HG03135 (cell line): ENCODE data around the gene ADAMTS16.
"Not testable (repeated sequence)": the region's sequence is repeated elsewhere in the genome, so short reads cannot be mapped to it uniquely, and the experiment has no call there.

Source experiments
- ATAC-seq: cut with Tn5 transposase; IDR thresholded peaks from one replicate; pipeline ENCODE4 v1.9.1; 2021; ENCODE audit warnings: mild to moderate bottlenecking, moderate library complexity; ENCODE audit not compliant: unreplicated experiment

ADAMTS16 gene, protein sequence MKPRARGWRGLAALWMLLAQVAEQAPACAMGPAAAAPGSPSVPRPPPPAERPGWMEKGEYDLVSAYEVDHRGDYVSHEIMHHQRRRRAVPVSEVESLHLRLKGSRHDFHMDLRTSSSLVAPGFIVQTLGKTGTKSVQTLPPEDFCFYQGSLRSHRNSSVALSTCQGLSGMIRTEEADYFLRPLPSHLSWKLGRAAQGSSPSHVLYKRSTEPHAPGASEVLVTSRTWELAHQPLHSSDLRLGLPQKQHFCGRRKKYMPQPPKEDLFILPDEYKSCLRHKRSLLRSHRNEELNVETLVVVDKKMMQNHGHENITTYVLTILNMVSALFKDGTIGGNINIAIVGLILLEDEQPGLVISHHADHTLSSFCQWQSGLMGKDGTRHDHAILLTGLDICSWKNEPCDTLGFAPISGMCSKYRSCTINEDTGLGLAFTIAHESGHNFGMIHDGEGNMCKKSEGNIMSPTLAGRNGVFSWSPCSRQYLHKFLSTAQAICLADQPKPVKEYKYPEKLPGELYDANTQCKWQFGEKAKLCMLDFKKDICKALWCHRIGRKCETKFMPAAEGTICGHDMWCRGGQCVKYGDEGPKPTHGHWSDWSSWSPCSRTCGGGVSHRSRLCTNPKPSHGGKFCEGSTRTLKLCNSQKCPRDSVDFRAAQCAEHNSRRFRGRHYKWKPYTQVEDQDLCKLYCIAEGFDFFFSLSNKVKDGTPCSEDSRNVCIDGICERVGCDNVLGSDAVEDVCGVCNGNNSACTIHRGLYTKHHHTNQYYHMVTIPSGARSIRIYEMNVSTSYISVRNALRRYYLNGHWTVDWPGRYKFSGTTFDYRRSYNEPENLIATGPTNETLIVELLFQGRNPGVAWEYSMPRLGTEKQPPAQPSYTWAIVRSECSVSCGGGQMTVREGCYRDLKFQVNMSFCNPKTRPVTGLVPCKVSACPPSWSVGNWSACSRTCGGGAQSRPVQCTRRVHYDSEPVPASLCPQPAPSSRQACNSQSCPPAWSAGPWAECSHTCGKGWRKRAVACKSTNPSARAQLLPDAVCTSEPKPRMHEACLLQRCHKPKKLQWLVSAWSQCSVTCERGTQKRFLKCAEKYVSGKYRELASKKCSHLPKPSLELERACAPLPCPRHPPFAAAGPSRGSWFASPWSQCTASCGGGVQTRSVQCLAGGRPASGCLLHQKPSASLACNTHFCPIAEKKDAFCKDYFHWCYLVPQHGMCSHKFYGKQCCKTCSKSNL

DNA sequence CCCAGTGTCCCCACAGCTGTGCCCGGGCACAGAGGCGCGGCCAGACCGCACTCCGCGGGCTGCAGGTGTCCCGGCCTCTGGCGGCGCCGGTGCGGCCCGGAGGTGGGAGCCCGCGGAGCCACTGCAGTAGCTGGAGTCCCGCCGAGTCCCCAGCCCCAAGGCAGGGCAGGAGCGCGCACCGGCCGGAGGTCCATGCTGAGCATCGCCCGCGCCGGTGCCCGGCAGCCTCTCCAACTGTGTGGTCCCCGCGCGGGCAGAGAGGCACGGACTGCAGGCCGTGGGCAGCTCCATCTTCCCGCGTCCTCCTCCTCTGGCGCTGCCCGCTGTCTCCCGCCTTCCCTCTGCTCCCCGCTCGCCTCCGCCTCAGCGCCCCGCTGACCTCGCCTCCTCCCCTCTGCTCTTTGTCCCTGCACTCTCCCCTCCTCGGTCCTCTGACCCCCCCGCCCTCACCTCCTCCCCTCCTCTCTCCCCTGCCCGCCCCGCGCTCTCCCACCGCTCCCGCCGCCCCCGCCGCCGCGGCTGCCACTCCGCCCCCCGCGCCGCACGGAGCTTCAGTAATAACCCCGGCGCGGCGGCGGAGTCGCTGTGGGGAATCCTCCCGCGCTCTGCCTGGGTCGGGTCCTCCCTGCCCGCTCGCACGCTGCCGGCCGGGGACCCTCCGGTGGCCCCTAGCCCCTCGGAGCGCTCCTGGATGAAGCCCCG, at the start of gene ADAMTS16:
Gene ADAMTS16 (plus strand): TSS at position 554 of the 702 bp plus-strand sequence. CDS start 138 bp downstream, at position 692.
- ATAC-seq = no peak

DNA sequence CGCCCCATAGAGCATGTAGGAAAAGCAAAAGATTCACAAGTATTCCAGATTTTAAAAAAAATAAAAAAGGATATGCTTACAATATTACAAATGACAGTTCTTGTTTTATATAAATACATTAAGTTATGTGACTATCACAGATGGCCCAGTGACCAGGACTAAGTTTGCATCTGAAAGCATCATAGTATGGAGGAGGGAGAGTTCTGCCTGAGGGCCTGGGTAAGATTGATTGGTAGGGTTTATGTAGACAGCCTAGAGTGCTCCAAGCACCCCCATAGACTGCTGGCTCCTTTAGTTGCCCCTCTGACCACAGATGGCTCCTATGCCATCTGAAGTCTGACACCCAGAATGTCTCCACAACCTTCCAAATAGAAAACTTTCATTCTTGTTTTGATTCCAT, 48.0 kb upstream of the ADAMTS16 start:
- no peak for ATAC-seq

DNA sequence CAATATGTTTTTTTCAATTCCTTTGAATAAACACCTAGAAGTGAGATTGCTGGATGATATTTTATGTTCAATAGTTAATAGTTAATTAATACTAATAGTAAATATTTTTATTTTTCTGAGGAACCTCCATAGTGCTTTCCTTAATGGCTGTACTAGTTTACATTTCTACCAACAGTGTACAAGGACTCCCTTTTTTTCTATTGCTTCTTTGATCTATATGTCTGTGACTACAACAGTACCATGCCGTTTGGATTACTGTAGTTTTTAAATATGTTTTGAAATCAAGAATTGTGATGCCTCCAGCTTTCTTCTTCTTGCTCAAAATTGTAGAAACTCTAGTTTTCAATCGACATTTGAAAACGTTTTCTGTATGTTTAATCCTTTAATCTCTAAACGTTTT, 39.5 kb upstream of the ADAMTS16 start:
- ATAC-seq = no peak

DNA sequence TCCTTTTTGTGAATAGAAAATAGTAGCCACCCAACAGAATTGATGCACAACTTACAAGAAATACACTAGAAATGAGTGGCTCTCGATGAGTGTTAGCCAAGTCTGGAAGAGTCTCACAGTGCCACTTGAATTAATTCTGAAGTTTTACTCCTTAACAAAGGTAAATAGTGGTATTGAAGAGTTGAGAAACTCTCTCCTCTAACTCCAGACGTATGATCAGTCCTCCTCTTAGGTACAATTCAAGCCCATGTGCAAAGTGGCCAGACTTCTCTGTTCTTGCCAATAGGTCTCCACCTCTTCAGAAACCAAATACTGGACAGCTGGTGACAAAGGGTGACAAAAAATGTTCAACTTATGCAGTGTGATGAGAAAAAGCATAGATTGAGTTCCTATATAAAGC, 38.5 kb upstream of the ADAMTS16 start:
- ATAC-seq = no peak

DNA sequence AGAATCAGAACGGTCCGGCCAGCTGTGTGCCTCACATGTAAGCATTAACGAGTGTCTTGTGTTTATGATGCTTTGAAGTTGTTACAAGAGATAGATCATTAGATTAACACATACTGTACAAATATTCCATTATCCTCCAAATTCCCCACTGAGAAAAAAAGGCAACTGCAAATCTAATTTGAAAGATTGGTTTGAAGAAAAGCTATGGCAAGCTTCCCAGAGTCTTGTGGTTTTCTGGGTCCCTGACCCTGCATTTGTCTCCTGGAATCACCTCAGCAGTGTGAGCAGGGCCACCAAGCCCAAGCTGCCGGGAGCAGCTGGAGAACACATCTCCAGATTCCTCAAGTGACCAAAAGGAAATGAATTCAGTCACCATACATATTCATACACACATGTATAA, 36.9 kb upstream of the ADAMTS16 start:
- ATAC-seq = no peak

DNA sequence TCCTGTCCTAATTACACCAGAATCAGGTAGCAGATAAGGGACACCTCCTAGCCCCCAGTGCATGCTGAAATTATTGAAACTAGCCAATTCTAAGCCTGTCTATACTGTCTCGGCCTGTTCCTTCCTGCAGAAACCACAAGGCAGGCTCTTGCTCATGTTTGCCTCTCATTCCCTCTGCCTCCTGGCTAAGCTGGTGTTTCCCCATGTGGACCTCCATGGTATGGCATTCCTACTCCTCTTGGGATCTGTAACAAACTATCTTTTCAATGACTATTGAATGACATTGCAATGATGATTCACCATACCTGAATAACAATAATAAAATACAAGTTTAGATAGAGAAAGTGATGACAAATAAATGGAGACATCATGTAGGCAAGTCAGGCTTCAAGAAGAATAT, 35.6 kb upstream of the ADAMTS16 start:
- ATAC-seq = no peak

DNA sequence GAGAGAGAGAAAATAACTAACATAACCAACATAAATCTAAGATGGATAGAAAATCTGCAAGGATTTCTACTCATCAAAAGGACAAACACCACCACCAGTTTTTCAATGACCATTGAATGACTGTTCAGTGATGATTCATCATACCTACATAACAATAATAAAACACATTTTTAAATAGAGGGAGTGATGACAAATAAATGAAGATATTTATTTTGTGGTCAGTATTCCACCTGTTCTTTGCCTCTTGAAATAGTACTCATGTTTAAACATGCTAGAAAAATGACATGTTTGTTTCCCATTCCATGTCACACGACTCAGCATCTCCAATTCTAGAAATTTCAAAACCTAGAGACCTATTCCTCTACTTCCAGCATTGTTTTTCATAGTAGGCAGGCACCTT, 34.6 kb upstream of the ADAMTS16 start:
- ATAC-seq = no peak

DNA sequence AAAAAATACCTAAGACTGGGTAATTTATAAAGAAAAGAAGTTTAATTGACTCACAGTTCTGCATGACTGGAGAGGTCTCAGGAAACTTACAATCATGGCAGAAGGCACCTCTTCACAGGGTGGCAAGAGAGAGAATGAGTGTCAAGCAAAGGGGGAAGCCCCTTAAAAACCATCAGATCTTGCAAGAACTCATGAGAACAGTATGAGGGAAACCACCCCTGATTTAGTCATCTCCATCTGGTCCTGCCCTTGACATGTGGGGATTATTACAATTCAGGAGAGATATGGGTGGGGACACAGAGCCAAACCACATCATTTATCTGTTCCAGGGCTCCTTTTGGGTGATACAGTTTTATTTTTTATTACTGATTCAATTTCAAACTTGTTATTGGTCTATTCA, 23.2 kb upstream of the ADAMTS16 start:
- no peak for ATAC-seq

DNA sequence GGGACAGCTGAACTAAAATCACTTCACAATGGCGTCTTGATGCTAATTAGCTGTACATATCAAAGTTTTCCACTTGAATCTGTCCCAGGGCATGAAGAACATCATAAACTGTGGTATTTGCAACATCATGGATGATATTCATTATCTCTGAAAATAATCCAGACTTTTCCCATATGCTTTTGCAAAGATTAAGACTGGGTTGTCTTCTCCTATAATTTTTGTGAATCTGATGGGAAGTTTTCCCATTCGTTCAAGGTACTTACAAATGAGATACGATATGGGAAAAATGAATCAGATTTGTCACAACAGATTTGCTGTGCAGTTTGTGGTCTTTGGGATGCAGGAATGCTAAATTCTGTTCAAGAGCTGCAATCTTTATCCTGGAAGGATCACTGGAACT, 17.4 kb upstream of the ADAMTS16 start:
- no peak for ATAC-seq

DNA sequence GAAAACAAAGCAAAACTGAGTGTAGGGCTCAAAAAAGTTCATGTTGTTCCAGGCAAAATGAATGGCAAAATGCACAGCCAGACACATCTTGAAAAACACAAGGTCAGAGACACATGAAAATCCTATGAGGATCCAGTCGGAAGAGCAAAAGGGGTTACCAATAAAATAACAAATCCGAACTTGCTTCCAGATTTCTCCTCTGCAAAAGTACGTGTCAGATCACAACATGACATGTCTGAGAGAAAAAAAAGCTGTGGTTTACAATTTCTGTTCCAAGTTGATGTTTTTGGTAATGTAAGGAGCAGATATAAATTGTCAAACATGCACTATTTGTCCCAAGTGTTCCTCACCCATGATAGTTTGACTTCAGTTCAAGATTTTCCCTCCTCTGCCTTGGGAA, 15.9 kb upstream of the ADAMTS16 start:
- no peak for ATAC-seq

DNA sequence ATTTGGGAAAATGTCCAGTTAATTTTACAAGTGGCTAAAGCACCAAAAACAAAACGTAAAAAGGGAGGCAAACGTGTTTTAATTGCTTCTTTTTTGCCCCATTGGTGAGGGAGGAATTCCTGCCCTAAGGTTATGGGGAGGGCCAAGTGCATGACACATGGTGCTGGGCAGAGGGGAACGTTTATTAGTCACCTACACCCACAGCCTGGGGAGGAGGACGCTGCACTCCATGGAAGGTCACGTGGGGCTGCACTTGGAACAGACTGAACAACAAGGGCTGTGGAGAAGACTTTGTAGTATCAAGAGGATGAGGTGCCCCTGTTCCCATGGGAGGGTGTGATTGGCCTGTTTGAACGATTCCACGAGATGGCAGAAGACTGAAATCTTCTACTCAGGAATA, 13.7 kb upstream of the ADAMTS16 start:
- no peak for ATAC-seq

DNA sequence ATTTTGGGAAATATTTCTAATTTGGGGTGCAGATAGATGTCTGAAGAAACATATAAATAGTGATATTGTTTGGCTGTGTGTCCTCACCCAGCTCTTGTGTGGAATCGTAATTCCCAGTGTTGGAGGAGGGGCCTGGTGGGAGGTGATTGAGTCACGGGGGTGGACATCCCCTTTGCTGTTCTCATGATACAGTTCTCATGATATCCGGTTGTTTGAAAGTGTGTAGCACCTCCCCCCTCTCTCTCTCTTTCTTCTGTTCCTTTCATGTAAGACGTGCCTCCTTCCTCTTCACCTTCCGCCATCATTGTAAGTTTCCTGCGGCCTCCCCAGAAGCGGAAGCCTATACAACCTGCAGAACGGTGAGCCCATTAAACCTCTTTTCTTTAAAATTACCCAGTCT, 11.4 kb upstream of the ADAMTS16 start:
- ATAC-seq = no peak

DNA sequence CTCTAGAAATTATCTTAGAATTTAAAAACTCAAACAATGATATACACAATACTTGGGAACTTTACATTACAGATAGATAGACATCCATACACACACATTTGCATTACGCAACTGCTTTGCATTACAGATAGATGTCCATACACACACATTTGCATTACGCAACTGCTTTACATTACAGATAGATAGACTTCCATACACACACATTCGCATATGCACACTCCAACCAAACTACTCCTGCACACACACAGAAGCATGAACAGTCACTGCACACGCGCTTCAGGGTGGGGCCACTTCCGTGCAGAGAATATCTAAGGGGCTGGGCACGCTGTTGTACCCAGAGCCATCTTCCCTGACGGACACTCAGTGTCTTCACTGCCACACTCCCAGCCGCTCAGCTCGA, 7.9 kb upstream of the ADAMTS16 start:
- ATAC-seq = no peak

DNA sequence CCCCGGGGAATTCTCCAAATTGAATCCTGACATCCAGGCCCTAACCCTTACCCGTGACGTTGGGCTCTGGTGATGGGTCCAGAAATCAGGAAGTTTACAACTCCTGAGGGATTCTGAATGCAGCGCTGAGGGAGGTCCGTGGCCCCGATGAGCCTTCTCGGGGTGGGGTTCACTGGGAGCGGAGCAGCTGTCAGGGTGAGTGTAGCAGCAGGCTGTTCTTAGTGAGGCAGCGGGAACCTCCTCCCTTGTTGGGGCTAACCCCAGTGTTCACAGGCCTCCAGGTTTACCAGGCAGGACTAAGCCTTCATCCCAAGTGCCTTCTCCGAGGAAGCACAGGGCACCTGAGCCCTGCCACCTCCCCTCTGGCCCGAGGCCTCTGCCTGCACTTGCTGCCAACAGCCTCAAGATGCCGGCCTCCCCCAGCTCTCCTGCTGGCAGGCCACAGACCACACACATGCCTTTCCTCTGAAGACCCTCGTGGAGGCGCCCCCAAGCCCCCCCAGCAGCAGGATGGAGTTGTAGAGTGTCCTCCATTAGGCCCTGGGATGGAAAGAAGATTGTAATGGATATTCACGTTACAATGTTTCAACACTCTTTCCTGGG, 7.3 kb upstream of the ADAMTS16 start:
- ATAC-seq = no peak

DNA sequence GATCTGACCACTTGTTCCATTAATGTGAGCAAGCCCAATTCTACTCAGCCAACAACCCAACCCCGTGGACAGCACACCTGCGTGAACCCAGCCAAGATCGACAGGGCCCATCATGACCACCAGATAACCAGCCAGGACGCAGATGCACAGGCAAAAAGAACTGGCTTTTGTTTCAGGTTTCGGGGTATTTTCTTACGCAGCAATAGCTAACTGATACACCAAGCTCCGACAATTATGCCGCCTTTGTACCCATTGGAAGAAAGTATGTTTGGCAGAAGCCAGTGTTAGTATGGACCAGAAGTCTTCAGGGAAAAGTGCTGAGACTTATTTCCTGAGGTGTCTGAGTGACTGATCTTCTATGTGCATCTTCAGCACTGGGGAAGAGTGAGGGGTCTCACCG, 6.0 kb upstream of the ADAMTS16 start:
- ATAC-seq = no peak

DNA sequence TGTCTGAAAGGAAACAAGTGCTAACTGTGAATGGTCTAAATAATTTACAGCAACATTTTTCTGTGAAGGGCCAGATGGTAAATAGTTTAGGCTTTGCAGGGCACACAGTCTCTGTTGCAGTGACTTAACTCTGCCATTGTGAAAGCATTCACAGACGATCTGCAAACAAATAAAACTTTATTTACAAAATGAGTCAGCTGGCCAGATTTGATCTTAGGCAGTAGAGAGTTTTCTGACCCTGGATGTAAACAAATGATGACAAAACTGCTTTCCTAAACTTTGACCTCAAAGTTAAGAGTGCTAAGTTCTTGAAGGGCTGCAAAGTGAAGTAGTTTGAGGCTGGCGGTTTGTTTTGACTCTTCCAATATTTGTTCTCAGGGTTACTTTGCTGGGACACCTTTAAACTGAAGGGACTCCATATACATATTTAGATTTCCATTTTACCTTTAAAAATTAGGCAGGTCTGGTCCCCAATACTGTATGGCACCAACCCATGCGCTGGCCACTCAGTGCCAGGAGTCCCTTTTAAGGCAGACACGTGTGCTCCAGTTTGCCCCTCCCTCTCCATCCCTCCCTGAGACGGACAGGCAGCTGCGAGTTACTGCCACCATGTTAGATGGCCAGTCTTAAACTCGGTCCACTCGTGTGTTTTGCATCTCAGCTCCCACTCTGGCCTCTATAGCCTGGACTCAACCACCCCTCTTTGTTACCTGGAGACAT, 4.0 kb upstream of the ADAMTS16 start:
- no peak for ATAC-seq

DNA sequence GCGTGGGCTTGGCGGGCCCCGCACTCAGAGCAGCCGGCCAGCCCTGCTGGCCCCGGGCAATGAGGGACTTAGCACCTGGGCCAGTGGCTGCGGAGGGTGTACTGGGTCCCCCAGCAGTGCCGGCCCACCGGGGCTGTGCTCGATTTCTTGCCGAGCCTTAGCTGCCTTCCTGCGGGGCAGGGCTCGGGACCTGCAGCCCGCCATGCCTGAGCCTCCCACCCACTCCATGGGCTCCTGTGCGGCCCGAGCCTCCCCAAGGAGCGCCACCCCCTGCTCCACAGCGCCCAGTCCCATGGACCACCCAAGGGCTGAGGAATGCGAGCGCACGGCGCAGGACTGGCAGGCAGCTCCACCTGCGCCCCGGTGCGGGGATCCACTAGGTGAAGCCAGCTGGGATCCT, 2.3 kb upstream of the ADAMTS16 start:
- ATAC-seq = not testable (repeated sequence)

DNA sequence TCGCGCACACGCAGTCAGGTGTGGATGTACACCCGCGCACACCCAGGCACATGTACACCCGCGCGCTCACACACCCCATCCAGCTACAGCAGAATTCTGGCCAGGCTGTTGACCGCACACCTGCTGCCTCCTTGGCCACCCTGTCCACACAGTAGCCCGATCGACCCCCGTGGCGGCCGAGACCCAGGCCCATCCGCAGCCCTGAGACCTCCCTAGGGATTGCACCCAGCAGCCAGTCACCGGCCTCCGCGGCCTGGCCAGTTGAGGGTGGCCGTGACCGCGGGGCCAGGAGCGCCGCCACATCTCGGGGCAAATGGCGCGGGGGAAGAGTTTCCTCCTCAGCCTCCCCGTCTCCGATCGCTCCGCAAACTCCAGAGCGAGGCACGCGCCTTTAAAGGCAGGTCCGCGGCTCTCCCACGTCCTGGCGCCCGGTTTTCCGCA, 774 bp upstream of the ADAMTS16 start:
- no peak for ATAC-seq

DNA sequence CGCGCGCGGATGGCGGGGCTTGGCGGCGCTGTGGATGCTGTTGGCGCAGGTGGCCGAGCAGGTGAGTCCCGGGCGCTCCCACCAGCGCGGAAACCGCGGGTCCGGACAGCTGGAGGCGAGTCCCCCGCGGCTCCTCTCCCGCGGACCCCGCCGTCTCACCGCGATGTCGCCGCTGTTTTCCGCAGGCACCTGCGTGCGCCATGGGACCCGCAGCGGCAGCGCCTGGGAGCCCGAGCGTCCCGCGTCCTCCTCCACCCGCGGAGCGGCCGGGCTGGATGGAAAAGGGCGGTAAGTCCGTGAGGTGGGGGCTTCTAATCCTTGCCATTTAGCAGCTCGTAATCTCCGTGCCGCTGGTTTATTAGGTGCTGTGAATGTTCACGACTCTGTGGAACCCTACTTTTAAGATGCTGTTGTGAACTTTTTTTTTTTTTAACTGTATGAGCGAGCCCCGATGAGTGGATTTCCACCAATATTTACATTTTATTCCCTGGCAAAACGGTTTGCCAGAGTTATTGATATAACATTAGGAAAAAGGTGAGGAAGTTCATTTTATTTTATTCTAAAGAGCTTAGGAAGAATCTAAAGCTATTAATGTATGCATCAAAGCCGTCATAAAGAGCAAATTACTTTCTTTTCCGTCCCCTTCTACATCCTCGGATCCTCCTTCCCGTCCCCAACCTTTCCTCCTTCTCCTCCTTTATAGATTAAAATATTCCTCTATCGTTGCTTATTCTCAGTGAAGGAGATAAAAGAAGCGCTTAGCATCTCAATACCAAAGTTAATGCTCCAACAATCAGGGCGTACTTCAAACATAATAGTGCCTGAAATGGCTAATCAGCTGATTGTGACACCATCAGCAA, 579 bp downstream of the ADAMTS16 start:
- ATAC-seq = no peak
